Erythroblast (primary cell): ENCODE results near the gene KRTAP10-3.

ENCODE experiments used
- GATA1 ChIP-seq: IDR thresholded peaks from 2 replicates; pipeline ENCODE4 v1.6.1; 2011; ENCODE audit warnings: low read depth, mild to moderate bottlenecking, control low read depth, low read length, moderate library complexity
- POLR2A ChIP-seq: IDR thresholded peaks from 2 replicates; pipeline ENCODE4 v1.6.1; 2011; ENCODE audit warnings: mild to moderate bottlenecking, low read length

- TF ChIP-seq POLR2A (no peak), GATA1 (no peak)
These were observed 26.7 kb downstream of the KRTAP10-3 start for GRCh38 chr21:44531606-44532564.
